Measurements from ENCODE around the gene KRT80.

The KRT80 gene

GRCh38 chr12:52214421-52214802 is 22.6 kb upstream of the KRT80 start:
- H3K4me1 ChIP-seq (ENCODE audit: insufficient read depth, low read length): no peaks in the 10 kb centered on the region
- H3K9me3 ChIP-seq (ENCODE audit: insufficient read depth, low read depth, low read length): no peaks in the 10 kb centered on the region
- H3K9ac ChIP-seq (ENCODE audit: low read depth, low read length): no peak overlapping the region
- H3K4me3 ChIP-seq (ENCODE audit: low read length): no peak overlapping the region
- H3K27ac ChIP-seq (ENCODE audit: low read length): no peak overlapping the region
- no peaks in the 10 kb centered on the region for H3K36me3 ChIP-seq (ENCODE audit: insufficient read depth, low read depth, low read length)
- H3K27me3 ChIP-seq (ENCODE audit: insufficient read depth, low read length): no peaks in the 10 kb centered on the region

- Histone ChIP-seq H3K4me3 (ENCODE audit: low read length) (no peak overlapping the region), H3K27me3 (ENCODE audit: insufficient read depth, low read length) (no peaks in the 10 kb centered on the region), H3K4me1 (ENCODE audit: insufficient read depth, low read length) (no peaks in the 10 kb centered on the region), H3K9me3 (ENCODE audit: insufficient read depth, low read depth, low read length) (no peaks in the 10 kb centered on the region), H3K27ac (ENCODE audit: low read length) (no peak overlapping the region), H3K9ac (ENCODE audit: low read depth, low read length) (no peak overlapping the region), H3K36me3 (ENCODE audit: insufficient read depth, low read depth, low read length) (no peaks in the 10 kb centered on the region)
These were observed 22.0 kb upstream of the KRT80 start for GRCh38 chr12:52213564-52214420.

GRCh38 chr12:52212701-52213563 is 21.1 kb upstream of the KRT80 start:
- Histone ChIP-seq H3K36me3 (ENCODE audit: insufficient read depth, low read depth, low read length) (no peaks in the 10 kb centered on the region), H3K27ac (ENCODE audit: low read length) (no peak overlapping the region), H3K27me3 (ENCODE audit: insufficient read depth, low read length) (no peaks in the 10 kb centered on the region), H3K9me3 (ENCODE audit: insufficient read depth, low read depth, low read length) (no peaks in the 10 kb centered on the region), H3K4me3 (ENCODE audit: low read length) (no peak overlapping the region), H3K9ac (ENCODE audit: low read depth, low read length) (no peak overlapping the region), H3K4me1 (ENCODE audit: insufficient read depth, low read length) (no peaks in the 10 kb centered on the region)

- no peak overlapping the region for H3K27ac ChIP-seq (ENCODE audit: low read length)
- H3K27me3 ChIP-seq (ENCODE audit: insufficient read depth, low read length): no peaks in the 10 kb centered on the region
- H3K4me1 ChIP-seq (ENCODE audit: insufficient read depth, low read length): no peaks in the 10 kb centered on the region
- no peaks in the 10 kb centered on the region for H3K36me3 ChIP-seq (ENCODE audit: insufficient read depth, low read depth, low read length)
- H3K4me3 ChIP-seq (ENCODE audit: low read length): no peak overlapping the region
- H3K9ac ChIP-seq (ENCODE audit: low read depth, low read length): no peak overlapping the region
- no peaks in the 10 kb centered on the region for H3K9me3 ChIP-seq (ENCODE audit: insufficient read depth, low read depth, low read length)
These were observed 20.1 kb upstream of the KRT80 start for GRCh38 chr12:52211716-52212585.

- no peak overlapping the region for H3K27ac ChIP-seq (ENCODE audit: low read length)
- no peaks in the 10 kb centered on the region for H3K27me3 ChIP-seq (ENCODE audit: insufficient read depth, low read length)
- no peaks in the 10 kb centered on the region for H3K4me1 ChIP-seq (ENCODE audit: insufficient read depth, low read length)
- H3K36me3 ChIP-seq (ENCODE audit: insufficient read depth, low read depth, low read length): no peaks in the 10 kb centered on the region
- no peak overlapping the region for H3K9ac ChIP-seq (ENCODE audit: low read depth, low read length)
- no peaks in the 10 kb centered on the region for H3K9me3 ChIP-seq (ENCODE audit: insufficient read depth, low read depth, low read length)
- H3K4me3 ChIP-seq (ENCODE audit: low read length): no peak overlapping the region
These were observed 19.3 kb upstream of the KRT80 start for GRCh38 chr12:52210925-52211650.

- Histone ChIP-seq H3K4me1 (ENCODE audit: insufficient read depth, low read length) (no peaks in the 10 kb centered on the region), H3K9ac (ENCODE audit: low read depth, low read length) (no peak overlapping the region), H3K27me3 (ENCODE audit: insufficient read depth, low read length) (no peaks in the 10 kb centered on the region), H3K27ac (ENCODE audit: low read length) (no peak overlapping the region), H3K36me3 (ENCODE audit: insufficient read depth, low read depth, low read length) (no peaks in the 10 kb centered on the region), H3K4me3 (ENCODE audit: low read length) (no peak overlapping the region), H3K9me3 (ENCODE audit: insufficient read depth, low read depth, low read length) (no peaks in the 10 kb centered on the region)
These were observed 18.5 kb upstream of the KRT80 start for GRCh38 chr12:52210186-52210924.

- H3K9ac ChIP-seq (ENCODE audit: low read depth, low read length): no peak overlapping the region
- H3K4me1 ChIP-seq (ENCODE audit: insufficient read depth, low read length): no peaks in the 10 kb centered on the region
- no peaks in the 10 kb centered on the region for H3K9me3 ChIP-seq (ENCODE audit: insufficient read depth, low read depth, low read length)
- H3K4me3 ChIP-seq (ENCODE audit: low read length): no peak overlapping the region
- no peaks in the 10 kb centered on the region for H3K27me3 ChIP-seq (ENCODE audit: insufficient read depth, low read length)
- no peak overlapping the region for H3K27ac ChIP-seq (ENCODE audit: low read length)
- no peaks in the 10 kb centered on the region for H3K36me3 ChIP-seq (ENCODE audit: insufficient read depth, low read depth, low read length)
These were observed 17.5 kb upstream of the KRT80 start for GRCh38 chr12:52209321-52209720.

- H3K4me1 ChIP-seq (ENCODE audit: insufficient read depth, low read length): no peaks in the 10 kb centered on the region
- no peak overlapping the region for H3K27ac ChIP-seq (ENCODE audit: low read length)
- no peak overlapping the region for H3K4me3 ChIP-seq (ENCODE audit: low read length)
- H3K9me3 ChIP-seq (ENCODE audit: insufficient read depth, low read depth, low read length): no peaks in the 10 kb centered on the region
- H3K36me3 ChIP-seq (ENCODE audit: insufficient read depth, low read depth, low read length): no peaks in the 10 kb centered on the region
- no peak overlapping the region for H3K9ac ChIP-seq (ENCODE audit: low read depth, low read length)
- no peaks in the 10 kb centered on the region for H3K27me3 ChIP-seq (ENCODE audit: insufficient read depth, low read length)
These were observed 16.8 kb upstream of the KRT80 start for GRCh38 chr12:52208424-52209165.

GRCh38 chr12:52207895-52208294 is 16.1 kb upstream of the KRT80 start:
- Histone ChIP-seq H3K36me3 (ENCODE audit: insufficient read depth, low read depth, low read length) (no peaks in the 10 kb centered on the region), H3K9me3 (ENCODE audit: insufficient read depth, low read depth, low read length) (no peaks in the 10 kb centered on the region), H3K27me3 (ENCODE audit: insufficient read depth, low read length) (no peaks in the 10 kb centered on the region), H3K9ac (ENCODE audit: low read depth, low read length) (no peak overlapping the region), H3K4me1 (ENCODE audit: insufficient read depth, low read length) (no peaks in the 10 kb centered on the region), H3K27ac (ENCODE audit: low read length) (no peak overlapping the region), H3K4me3 (ENCODE audit: low read length) (no peak overlapping the region)

- no peaks in the 10 kb centered on the region for H3K4me1 ChIP-seq (ENCODE audit: insufficient read depth, low read length)
- H3K4me3 ChIP-seq (ENCODE audit: low read length): no peak overlapping the region
- no peak overlapping the region for H3K27ac ChIP-seq (ENCODE audit: low read length)
- no peak overlapping the region for H3K9ac ChIP-seq (ENCODE audit: low read depth, low read length)
- no peaks in the 10 kb centered on the region for H3K9me3 ChIP-seq (ENCODE audit: insufficient read depth, low read depth, low read length)
- H3K36me3 ChIP-seq (ENCODE audit: insufficient read depth, low read depth, low read length): no peaks in the 10 kb centered on the region
- H3K27me3 ChIP-seq (ENCODE audit: insufficient read depth, low read length): no peaks in the 10 kb centered on the region
These were observed 15.3 kb upstream of the KRT80 start for GRCh38 chr12:52207106-52207505.
